DND-41 (cell line): ENCODE measurements around the gene CLDN20.

ENCODE experiments used
- ATAC-seq: fragments of 200-7000 bp; cut with Tn5 transposase; 3 replicates; pipeline ENCODE4 v1.9.1; 2021; ENCODE audit warnings: low read depth; ENCODE audit not compliant: insufficient read depth
- DNase-seq: peaks from one replicate; pipeline ENCODE4 v3.0.0-alpha.2; 2020
- H2AFZ ChIP-seq: 2 replicates; pipeline ENCODE4 v1.6.0; 2012; ENCODE audit warnings: low read depth, low read length
- H3K27ac ChIP-seq: 2 replicates; pipeline ENCODE4 v1.5.1; 2012; ENCODE audit warnings: low read length, inconsistent platforms
- H3K27me3 ChIP-seq: fragments of 200-600 bp; sonication (generic); 2 replicates; pipeline ENCODE4 v1.6.0; 2012; ENCODE audit warnings: low read length, mild to moderate bottlenecking, inconsistent platforms; ENCODE audit not compliant: insufficient read depth, poor library complexity
- H3K36me3 ChIP-seq: 2 replicates; pipeline ENCODE4 v1.5.1; 2012; ENCODE audit warnings: low read length, inconsistent platforms; ENCODE audit not compliant: insufficient read depth
- H3K4me1 ChIP-seq: 2 replicates; pipeline ENCODE4 v1.5.1; 2012; ENCODE audit warnings: mild to moderate bottlenecking, low read length; ENCODE audit not compliant: insufficient read depth
- H3K4me2 ChIP-seq: 2 replicates; pipeline ENCODE4 v1.6.0; 2012; ENCODE audit warnings: mild to moderate bottlenecking, moderate library complexity, low read length, inconsistent platforms; ENCODE audit not compliant: insufficient read depth
- H3K4me3 ChIP-seq, 2 experiments: fragments of 200-600 bp in 1 of 2; shearing (Covaris generic) in 1 of 2; 2 replicates each; pipeline ENCODE4 v1.5.1; 2012 to 2016; ENCODE audit warnings: inconsistent platforms in 2 of 2, low read length in 2 of 2, mild to moderate bottlenecking in 2 of 2, low read depth in 1 of 2, moderate library complexity in 1 of 2
- H3K79me2 ChIP-seq: 2 replicates; pipeline ENCODE4 v1.6.0; 2012; ENCODE audit warnings: low read length, inconsistent platforms; ENCODE audit not compliant: insufficient read depth
- H3K9ac ChIP-seq: 2 replicates; pipeline ENCODE4 v1.6.0; 2012; ENCODE audit warnings: low read depth, mild to moderate bottlenecking, inconsistent platforms, low read length, moderate library complexity
- H3K9me3 ChIP-seq: 2 replicates; pipeline ENCODE4 v1.5.1; 2012; ENCODE audit warnings: low read length, moderate library complexity, mild to moderate bottlenecking, inconsistent platforms; ENCODE audit not compliant: insufficient read depth, severe bottlenecking
- H4K20me1 ChIP-seq: 2 replicates; pipeline ENCODE4 v1.6.0; 2012; ENCODE audit warnings: low read length; ENCODE audit not compliant: insufficient read depth
- EZH2 ChIP-seq: IDR thresholded peaks from 3 replicates; pipeline ENCODE4 v1.6.1; 2012; ENCODE audit warnings: borderline replicate concordance, low read depth, mild to moderate bottlenecking, moderate library complexity, low read length, inconsistent platforms; ENCODE audit not compliant: severe bottlenecking
- TF ChIP-seq, protein P1 (sequence below): IDR thresholded peaks from 2 replicates; pipeline ENCODE4 v1.5.1; 2012; ENCODE audit warnings: borderline replicate concordance, low read length, moderate library complexity, mild to moderate bottlenecking; ENCODE audit not compliant: poor library complexity, severe bottlenecking; ENCODE audit errors: extremely low read depth

The CLDN20 gene

GRCh38 chr6:155223646-155224451 lies 40.0 kb upstream of the CLDN20 start:
- peaks cover 3% of the 10 kb centered on the region for H3K27me3 ChIP-seq
- no peaks in the 10 kb centered on the region for H4K20me1 ChIP-seq
- no peak overlapping the region for H3K27ac ChIP-seq
- no peaks in the 10 kb centered on the region for H3K4me1 ChIP-seq
- DNase-seq (no peak), ATAC-seq (no peak)
- H2AFZ ChIP-seq = no peak overlapping the region
- H3K36me3 ChIP-seq = no peaks in the 10 kb centered on the region
- H3K79me2 ChIP-seq = no peaks in the 10 kb centered on the region
- H3K9me3 ChIP-seq = no peaks in the 10 kb centered on the region
- H3K9ac ChIP-seq = no peak overlapping the region
- H3K4me3 ChIP-seq = no peak overlapping the region
- H3K4me2 ChIP-seq = no peak overlapping the region
- TF ChIP-seq, protein P1, sequence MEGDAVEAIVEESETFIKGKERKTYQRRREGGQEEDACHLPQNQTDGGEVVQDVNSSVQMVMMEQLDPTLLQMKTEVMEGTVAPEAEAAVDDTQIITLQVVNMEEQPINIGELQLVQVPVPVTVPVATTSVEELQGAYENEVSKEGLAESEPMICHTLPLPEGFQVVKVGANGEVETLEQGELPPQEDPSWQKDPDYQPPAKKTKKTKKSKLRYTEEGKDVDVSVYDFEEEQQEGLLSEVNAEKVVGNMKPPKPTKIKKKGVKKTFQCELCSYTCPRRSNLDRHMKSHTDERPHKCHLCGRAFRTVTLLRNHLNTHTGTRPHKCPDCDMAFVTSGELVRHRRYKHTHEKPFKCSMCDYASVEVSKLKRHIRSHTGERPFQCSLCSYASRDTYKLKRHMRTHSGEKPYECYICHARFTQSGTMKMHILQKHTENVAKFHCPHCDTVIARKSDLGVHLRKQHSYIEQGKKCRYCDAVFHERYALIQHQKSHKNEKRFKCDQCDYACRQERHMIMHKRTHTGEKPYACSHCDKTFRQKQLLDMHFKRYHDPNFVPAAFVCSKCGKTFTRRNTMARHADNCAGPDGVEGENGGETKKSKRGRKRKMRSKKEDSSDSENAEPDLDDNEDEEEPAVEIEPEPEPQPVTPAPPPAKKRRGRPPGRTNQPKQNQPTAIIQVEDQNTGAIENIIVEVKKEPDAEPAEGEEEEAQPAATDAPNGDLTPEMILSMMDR = no peak
- TF ChIP-seq EZH2 = no peak

- no peaks in the 10 kb centered on the region for H4K20me1 ChIP-seq
- no peak overlapping the region for H3K9ac ChIP-seq
- H3K79me2 ChIP-seq = no peaks in the 10 kb centered on the region
- H3K27me3 ChIP-seq = peaks cover 3% of the 10 kb centered on the region
- H3K4me1 ChIP-seq = no peaks in the 10 kb centered on the region
- H3K4me3 ChIP-seq = no peak overlapping the region
- DNase-seq (no peak), ATAC-seq (no peak)
- H3K4me2 ChIP-seq = no peak overlapping the region
- no peaks in the 10 kb centered on the region for H3K9me3 ChIP-seq
- no peak overlapping the region for H3K27ac ChIP-seq
- no peak overlapping the region for H2AFZ ChIP-seq
- H3K36me3 ChIP-seq = no peaks in the 10 kb centered on the region
- TF ChIP-seq, protein P1 = no peak
- TF ChIP-seq EZH2 = no peak
Measured at GRCh38 chr6:155224618-155225017, 39.2 kb upstream of the CLDN20 start.

DNA sequence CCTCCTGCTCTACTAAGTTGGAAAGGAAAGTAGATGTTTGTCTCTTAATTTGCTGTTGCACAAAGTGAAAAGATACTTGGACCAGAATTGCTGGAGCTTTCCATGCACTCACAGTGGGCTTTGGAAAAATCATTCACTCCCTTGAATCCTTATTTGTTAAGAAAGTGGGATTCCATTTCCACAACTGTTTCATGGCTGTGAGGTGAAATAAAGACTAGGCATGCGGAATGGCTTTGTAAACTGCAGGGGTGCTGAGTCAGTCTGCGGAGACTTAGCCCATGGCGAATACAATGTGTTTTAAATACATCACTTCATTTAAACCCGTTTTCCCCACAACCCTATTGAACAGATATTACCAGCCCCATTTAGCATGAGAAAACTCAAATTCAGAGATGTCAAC lies 36.8 kb upstream of the CLDN20 start:
- Histone ChIP-seq H4K20me1 (no peaks in the 10 kb centered on the region), H3K27ac (no peak overlapping the region), H3K9me3 (no peaks in the 10 kb centered on the region), H3K9ac (no peak overlapping the region), H3K79me2 (no peaks in the 10 kb centered on the region), H3K27me3 (peaks cover 3% of the 10 kb centered on the region), H3K4me1 (no peaks in the 10 kb centered on the region), H3K4me3 (no peak overlapping the region), H3K36me3 (no peaks in the 10 kb centered on the region), H3K4me2 (no peak overlapping the region), H2AFZ (no peak overlapping the region)
- ATAC-seq = no peak
- DNase-seq = no peak
- TF ChIP-seq, protein P1 = no peak
- no peak for TF ChIP-seq EZH2
